GM18502 (cell line): Measurements from ENCODE around the gene BEND2.
"Not testable (repeated sequence)": the region's sequence is repeated elsewhere in the genome, so short reads cannot be mapped to it uniquely, and the experiment has no call there.

Source experiments
- ATAC-seq: cut with Tn5 transposase; IDR thresholded peaks from one replicate; pipeline ENCODE4 v1.9.1; 2021; ENCODE audit warnings: mild to moderate bottlenecking; ENCODE audit not compliant: unreplicated experiment, poor library complexity

Gene BEND2

GRCh38 chrX:18220786-18221185, at the start of gene BEND2:
TSS of gene BEND2 (minus strand) at chrX:18220886. CDS start at chrX:18220750, 136 bp downstream.
- no peak for ATAC-seq

DNA sequence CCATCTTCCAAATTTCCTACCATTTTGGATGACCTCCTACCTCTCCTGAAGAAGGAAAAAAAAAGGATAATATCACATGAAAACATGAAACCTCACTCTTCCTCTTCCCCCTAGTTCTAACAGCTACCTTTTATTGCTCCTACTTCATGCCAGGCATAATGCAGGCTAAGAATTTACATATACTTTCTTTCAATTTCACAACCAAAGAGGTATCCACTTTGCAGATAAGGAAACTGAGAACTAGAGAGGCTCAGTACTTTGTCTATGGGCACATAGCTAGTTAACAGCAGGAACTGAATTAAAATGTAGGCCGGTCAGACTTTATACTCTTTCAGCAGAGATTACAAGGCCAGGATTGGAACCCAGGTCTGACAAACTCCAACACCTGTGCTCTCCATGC, 34.4 kb upstream of the BEND2 start:
- ATAC-seq, result no peak

DNA sequence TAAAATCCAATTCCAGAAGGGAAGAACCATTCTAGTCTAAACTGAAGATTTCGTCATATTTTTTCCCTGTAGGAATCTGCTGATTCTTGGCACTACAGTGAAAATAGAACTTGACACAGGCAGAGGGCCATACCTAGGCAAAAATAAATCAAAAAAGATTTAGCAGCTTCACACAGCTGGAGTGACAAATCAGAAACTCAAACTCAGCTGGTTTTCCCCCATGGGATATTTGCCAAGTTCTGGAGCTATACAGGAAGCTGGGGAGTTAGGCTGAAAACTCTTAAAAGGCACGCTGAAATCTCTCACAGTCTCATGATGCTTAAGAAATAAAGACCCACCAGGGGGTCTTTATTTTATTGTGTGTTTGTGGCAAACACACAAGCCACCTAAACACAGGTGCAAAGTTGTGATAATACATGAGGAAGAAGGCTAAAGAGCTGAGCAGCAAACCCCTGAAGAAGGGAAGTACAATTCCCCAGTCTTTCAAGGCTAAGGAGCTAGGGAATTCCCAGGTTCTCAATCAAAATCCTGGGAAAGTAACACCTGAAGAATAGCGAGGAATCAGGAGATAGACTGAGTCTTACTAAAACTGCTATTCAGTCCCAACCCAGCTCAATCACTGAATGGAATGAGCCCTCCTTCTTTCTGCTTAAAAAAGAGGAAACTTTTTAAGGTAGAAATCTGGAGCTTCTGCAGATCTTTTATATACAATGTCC, 32.1 kb upstream of the BEND2 start:
- ATAC-seq, result no peak

DNA sequence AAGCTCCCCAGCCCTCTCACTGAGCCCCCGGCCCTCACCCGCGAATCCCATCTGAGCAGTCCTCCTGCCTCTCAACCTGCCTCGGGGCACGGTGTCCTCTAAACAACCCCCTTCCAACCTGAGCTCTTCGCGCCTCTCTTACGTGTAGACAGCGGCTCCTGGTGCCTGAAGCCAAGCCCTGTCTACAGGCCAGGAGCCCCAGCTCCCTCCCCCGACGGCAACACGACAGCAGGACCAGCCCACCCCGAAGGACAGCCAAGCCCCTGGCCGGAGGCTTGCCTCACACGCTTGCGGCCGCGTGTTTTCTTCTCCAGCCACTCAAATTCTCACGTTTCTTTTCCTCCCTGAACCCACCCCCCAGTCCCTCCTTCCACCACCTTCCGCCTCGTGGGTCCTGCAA, 9.0 kb upstream of the BEND2 start:
- ATAC-seq, result not testable (repeated sequence)

DNA sequence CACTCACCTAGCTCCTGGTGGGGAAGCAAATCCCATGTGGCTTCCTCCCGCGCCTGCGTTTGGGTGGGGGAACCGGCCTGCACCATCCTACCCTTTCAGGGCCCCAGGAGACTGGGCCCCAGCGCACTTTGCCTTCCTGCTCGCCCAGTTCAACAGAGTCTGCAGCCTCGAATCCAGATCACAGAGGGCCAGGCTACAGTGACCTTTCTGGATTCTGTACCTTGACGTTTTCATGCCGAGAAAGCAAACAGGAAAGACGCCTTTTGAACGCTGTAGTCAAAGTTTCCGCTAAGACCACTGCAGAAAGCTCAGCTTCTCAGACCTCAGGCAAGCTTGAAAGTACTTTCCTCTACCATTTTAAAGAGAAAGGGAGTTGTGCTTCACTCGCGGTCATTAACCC, 7.4 kb upstream of the BEND2 start:
- ATAC-seq, result no peak

GRCh38 chrX:18227458-18227857, 6.8 kb upstream of the BEND2 start:
- no peak for ATAC-seq

GRCh38 chrX:18210470-18210869, 10.2 kb downstream of the BEND2 start:
- no peak for ATAC-seq

DNA sequence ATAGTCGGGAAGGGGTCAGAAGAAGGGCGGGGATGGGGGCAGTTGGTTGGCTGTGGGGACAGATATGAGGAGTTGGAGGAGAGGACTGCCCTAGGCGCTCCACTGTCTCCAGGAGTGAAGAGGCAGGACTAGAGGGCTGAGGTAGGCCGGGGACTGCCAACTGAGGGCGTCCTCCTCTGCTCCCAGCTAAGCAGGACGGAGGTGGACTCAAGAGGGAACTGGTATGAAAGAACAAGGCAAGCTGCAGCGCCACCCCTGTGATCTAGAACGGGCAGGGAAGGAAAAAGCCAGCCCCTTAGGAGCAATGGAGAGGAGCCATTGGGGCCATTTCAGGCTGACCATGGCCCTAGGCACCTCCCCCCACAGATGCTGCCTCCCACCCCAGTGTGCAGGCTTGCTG, 14.0 kb downstream of the BEND2 start:
- no peak for ATAC-seq

DNA sequence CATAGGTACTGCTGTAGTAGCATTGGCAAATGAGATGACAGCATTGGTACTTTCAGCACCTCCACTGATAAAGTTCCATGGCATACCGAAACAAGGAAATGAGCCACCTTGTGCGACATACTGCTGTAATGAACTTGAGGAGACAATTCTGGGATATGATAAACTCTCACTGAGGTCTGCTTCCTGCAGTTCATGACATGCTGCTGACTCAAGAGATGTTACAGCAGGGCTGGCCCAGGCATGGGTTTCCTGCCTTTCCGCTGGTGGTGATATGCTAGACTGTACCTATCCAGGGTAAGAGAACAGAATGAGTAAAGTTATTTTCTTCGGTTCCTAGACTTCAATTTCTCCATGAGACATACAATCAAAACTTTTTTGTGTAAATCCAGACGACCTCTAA, 17.1 kb downstream of the BEND2 start:
- no peak for ATAC-seq

DNA sequence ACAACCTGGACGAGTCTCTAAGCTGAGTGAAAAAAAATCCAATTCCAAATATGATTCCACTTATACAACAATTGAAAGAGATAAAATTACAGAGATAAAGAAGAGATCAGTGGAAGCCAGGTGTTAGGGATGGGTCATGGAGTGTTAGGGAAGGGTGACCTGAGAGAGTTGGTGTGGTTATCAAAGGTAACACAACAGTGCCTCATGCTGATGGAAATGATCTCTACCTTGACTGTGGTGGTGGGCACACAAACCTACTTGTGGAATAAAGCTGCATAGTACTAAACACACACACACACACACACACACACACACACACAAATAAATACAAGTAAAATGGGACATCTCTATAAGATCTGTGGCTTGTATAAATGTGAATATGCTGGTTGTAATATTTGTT, 26.0 kb downstream of the BEND2 start:
- no peak for ATAC-seq

DNA sequence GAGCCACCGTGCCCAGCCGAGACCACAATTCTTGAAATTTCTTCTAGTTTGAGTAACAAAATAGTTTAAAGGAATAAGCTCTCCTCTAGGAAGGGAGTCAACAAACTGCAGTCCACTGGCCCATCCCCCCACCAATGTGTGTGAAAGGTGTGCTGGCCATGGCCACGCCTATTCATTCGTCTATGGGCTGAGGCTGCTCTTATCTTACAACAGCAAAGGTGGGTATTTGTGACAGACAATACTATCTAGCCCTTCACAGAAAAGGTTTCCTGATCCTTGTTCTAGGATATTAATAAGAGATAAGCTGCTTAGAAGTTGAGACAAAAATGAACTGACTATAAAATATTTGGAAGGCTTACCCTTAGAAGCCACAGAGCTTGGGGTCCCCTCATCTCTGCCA, 41.2 kb downstream of the BEND2 start:
- no peak for ATAC-seq

DNA sequence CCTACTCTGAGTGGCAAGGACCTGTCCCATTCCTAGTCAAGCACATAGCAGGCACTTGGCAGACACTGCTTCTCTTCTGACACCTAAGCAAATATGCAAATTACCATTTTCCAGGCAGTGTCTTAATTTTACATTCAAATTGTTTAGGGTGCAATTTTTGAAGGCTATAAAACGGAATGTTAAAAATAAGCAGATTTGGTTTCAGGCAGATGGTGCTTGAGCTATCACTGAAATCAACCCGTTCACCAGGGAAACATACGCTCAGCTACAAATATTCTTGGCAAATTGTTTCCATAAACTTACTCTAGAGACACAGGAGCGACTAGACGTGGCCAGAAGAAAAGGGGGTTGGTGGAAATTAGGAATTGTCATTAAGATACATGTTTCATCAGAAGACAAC, 45.7 kb downstream of the BEND2 start:
- ATAC-seq, result no peak

DNA sequence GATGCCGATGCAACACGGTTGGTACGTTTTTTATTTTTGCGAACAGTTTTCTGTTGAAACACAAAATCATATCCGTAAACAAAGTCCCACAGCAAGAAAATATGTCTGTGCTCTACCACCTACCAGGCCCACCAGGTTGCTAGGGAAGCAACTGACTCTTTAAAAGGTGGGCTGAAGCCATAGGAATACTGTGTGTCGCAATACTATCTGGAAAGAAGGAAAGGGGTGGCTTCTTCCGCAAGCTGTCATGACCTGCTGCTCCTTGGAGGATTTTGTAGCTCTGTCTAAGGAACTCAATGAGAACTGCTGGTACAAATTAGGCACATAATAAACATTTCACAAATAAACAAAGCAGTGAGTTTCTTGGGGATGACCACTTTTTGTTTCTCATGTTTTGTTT, 46.5 kb downstream of the BEND2 start:
- ATAC-seq, result no peak

DNA sequence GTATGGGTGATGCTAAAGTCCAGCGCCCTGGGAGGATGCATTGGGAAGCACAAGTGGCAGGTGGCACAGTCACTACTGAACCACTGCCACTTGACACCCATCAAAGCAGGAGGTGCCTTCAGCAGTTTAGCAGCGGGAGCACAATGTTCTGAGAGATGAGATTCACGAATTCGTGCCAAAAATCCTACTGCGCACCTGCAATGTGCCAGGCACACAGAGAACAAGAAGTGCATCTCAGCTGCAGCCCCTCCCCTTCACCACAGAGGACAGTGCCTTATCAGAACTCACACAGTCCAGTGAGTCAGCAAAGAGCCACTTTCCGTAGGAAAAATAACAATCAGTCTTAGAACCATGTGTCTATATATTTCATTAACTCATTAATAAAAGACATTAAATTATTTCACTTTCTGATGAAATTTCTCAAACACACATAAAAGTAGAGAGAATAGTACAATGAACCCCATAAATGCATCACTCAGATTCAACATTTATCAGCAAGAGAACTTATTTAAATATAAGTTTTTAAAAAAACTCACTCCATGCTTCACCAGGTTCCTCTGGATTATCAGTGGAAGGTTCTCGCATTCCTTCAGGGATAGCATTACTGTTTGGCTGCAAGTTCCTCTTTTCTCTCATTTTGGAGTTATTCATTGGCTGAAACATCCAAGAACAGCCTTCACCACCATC, 47.0 kb downstream of the BEND2 start:
- ATAC-seq, result no peak

GRCh38 chrX:18172970-18173369, 47.7 kb downstream of the BEND2 start:
- no peak for ATAC-seq

DNA sequence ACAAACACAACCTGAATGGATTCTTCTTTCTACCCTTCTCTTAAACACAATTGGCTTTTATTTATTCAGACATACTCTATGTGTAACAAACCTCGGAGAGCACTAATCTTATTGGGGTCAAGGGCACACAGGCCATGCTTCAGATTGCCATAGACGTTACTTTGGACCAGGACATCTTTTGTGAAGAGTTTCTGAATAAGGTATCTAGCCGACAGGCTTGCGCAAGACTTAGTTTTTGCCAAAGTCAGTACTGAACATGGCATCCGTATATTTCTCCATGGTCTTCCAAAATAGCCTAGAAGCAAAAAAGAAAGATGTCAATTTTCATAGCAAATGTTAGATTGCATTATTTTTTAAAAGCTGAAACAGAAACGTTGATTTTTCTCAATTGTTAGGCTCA, 49.8 kb downstream of the BEND2 start:
- ATAC-seq, result no peak

DNA sequence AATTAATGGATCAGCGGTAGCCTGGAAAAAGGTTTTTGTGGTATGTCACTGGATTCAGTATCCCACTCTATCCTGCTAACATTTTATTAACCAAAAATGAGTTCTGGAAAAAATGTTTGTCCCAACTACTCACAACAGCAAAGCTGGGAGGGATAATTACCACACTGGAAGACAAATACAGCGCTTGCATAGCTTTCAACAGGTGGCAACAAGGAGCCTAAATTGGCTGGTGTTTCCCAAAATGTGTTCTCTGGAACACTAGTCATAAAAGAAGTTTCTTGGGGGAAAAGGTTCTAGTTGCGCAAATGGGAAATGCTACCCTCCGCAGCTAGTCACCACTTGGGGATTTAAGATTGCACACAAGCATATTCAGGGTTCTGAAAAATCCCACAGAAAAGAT, 54.6 kb downstream of the BEND2 start:
- ATAC-seq, result no peak

- ATAC-seq, result no peak
Measured at GRCh38 chrX:18160369-18160768, 60.3 kb downstream of the BEND2 start.

DNA sequence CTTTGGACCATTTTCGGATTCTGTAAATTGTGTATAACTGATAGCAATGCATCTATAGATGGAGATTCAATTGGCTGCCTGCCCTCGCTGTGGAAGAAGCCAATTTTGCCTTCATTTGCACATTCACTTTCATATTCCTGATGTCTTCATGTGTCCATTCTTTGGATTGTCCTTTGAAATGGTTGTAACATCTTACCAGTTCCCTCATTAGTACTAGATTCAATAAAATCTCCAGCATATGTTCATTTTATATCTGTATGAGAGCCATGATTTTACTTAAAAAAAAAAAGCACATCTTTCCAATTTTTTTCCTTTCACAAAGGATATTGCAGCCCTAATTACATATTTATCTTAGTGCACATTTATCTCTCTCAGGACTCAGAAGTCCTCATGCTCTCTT, 61.7 kb downstream of the BEND2 start:
- ATAC-seq, result no peak

- no peak for ATAC-seq
Measured at GRCh38 chrX:18151649-18152048, 69.0 kb downstream of the BEND2 start.

DNA sequence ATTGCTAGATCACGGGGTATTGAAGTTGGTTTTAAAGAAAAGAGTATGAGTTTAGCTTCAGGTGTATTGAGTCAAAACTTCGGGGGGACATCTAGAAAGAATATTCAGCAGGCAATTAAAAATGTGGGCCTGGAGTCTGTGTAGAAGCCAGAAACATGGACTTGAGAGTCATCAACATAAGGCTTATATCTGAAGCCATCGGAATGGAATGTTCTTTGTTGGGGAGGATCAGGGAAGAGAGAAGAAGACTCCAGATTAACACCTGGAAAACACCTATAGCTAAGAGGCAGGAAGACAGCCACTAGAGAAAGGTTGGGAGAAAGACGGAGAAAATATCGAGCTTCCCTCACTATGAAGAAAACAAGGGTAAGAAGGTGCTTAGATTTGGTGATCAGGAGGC, 69.5 kb downstream of the BEND2 start:
- no peak for ATAC-seq

DNA sequence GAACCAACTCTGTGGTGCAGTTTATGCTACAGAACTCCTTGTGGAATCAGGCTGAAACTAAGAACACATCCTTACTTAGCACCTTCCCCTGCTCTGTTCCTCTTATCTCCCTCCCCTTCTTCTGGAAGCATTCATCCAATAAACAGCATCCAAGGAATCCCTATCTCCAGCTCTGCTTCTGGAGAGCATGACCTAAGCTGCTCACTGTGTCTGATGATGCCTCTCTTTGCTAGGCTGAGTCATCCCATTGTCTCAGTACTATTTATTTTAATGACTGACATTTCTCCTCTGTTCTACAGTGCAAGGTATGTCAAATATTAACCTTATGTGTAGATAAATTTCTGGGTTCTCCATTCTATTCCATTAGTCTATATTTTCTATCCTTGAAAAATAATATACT, 71.2 kb downstream of the BEND2 start:
- no peak for ATAC-seq
